Skeletal muscle tissue (tissue), 4 donors: ENCODE data around the gene P4HA1. TPM values are rescaled to one million over a fixed set of nuclear protein-coding genes. Genes with fewer than 3 reads are reported as not detected.
A peak's percentile ranks its signal among the peaks of the same experiment; 100 is the strongest.
"Not testable (repeated sequence)": the region's sequence is repeated elsewhere in the genome, so short reads cannot be mapped to it uniquely, and the experiment has no call there.

Experiments used
- H3K27ac ChIP-seq: one replicate; pipeline ENCODE4 v1.7.0; 2013; ENCODE audit warnings: mild to moderate bottlenecking, low read depth, low read length, inconsistent platforms
- H3K27me3 ChIP-seq, 3 donors: one replicate each; pipeline ENCODE4 v1.7.0; 2013; ENCODE audit warnings: low read length in 3 of 3; ENCODE audit not compliant: control insufficient read depth in 3 of 3, insufficient read depth in 3 of 3
- H3K36me3 ChIP-seq, 3 donors: one replicate each; pipeline ENCODE4 v1.7.0; 2013; ENCODE audit warnings: low read length in 3 of 3; ENCODE audit not compliant: control insufficient read depth in 3 of 3, insufficient read depth in 3 of 3
- H3K4me1 ChIP-seq, 3 donors: one replicate each; pipeline ENCODE4 v1.7.0; 2013; ENCODE audit warnings: low read length in 3 of 3, mild to moderate bottlenecking in 3 of 3; ENCODE audit not compliant: control insufficient read depth in 3 of 3, insufficient read depth in 3 of 3
- H3K4me3 ChIP-seq, 3 donors: one replicate each; pipeline ENCODE4 v1.7.0; 2013; ENCODE audit warnings: low read length in 3 of 3
- H3K9ac ChIP-seq, 3 donors: one replicate each; pipeline ENCODE4 v1.7.0; 2013; ENCODE audit warnings: low read length in 3 of 3, mild to moderate bottlenecking in 3 of 3, moderate library complexity in 2 of 3, low read depth in 1 of 3
- H3K9me3 ChIP-seq, 3 donors: one replicate each; pipeline ENCODE4 v1.7.0; 2013; ENCODE audit warnings: low read length in 3 of 3; ENCODE audit not compliant: control insufficient read depth in 3 of 3
- total RNA-seq: library from RNA; depleted of rRNA; stranded (reverse); fragments of >200 nt; gene quantifications from one replicate; pipeline ENCODE4 v1.2.3, GENCODE V29; 2014
- donor health status: Osteomylitis.

P4HA1 gene
- total RNA-seq, 1 donor from 2014 or later = 53.8 TPM

DNA sequence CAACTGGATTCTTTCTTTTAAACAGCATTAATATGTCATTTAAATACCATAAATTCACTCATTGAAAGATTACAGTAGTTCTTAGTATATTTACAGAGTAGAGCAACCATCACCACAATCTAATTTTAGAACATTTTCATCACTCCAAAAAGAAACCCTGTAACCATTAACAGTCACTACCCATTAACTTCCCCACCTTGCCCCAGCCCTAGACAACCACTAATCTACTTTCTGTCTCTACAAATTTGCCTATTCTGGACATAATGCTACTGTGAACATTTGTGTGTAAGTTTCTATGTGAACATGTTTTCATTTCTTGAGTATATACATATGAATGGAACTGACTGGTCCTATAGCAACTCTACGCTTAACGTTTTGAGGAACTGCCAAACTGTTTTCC lies 42.4 kb downstream of the P4HA1 start:
- no peaks in the 10 kb centered on the region for H3K9me3 ChIP-seq
- peaks cover 4 to 13% (median 13%) of the 10 kb centered on the region in 3 donors for H3K36me3 ChIP-seq
- H3K27ac ChIP-seq = no peak overlapping the region
- peaks cover 0 to 5% (median 3%) of the 10 kb centered on the region in 3 donors for H3K4me1 ChIP-seq
- H3K27me3 ChIP-seq = no peaks in the 10 kb centered on the region
- no peak overlapping the region for H3K4me3 ChIP-seq
- no peak overlapping the region for H3K9ac ChIP-seq

DNA sequence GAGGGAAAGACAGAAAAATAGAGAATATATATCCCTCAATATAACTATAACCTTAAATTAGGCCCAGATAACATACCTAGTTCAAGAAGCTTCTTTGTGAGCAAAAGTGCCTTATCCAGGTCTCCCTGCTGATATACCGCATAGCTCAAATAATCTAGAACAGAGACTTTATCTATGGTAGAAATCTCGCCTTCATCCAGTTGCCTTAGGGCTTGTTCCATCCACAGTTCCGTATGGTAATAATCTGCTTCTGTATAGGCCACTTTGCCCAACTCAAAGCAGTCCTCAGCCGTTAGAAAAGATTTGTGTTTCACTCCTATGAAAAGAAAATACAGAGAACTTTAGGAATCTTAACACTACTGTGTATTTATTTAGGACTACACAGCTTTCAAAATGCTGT lies 43.4 kb downstream of the P4HA1 start:
- H3K4me1 ChIP-seq = peaks cover 0 to 5% (median 3%) of the 10 kb centered on the region in 3 donors
- H3K27ac ChIP-seq = no peak overlapping the region
- no peak overlapping the region for H3K4me3 ChIP-seq
- no peaks in the 10 kb centered on the region for H3K9me3 ChIP-seq
- no peak overlapping the region for H3K9ac ChIP-seq
- H3K27me3 ChIP-seq = no peaks in the 10 kb centered on the region
- peaks cover 4 to 16% (median 12%) of the 10 kb centered on the region in 3 donors for H3K36me3 ChIP-seq

GRCh38 chr10:73044378-73045285 lies 52.0 kb downstream of the P4HA1 start:
- H3K36me3 ChIP-seq = peaks cover 4 to 25% (median 21%) of the 10 kb centered on the region in 3 donors
- no peaks in the 10 kb centered on the region for H3K27me3 ChIP-seq
- H3K4me1 ChIP-seq = peaks cover 0 to 8% (median 3%) of the 10 kb centered on the region in 3 donors
- peak overlapping the region; percentile 36 for H3K27ac ChIP-seq
- H3K4me3 ChIP-seq = no peak overlapping the region
- no peaks in the 10 kb centered on the region for H3K9me3 ChIP-seq
- H3K9ac ChIP-seq = no peak overlapping the region

- Histone ChIP-seq H3K4me1 (peaks cover 0 to 8% (median 3%) of the 10 kb centered on the region in 3 donors), H3K27me3 (no peaks in the 10 kb centered on the region), H3K9ac (no peak overlapping the region), H3K4me3 (no peak overlapping the region), H3K9me3 (no peaks in the 10 kb centered on the region), H3K36me3 (peaks cover 4 to 25% (median 18%) of the 10 kb centered on the region in 3 donors), H3K27ac (peak overlapping the region; percentile 1)
These were observed 52.8 kb downstream of the P4HA1 start for GRCh38 chr10:73043766-73044377.

GRCh38 chr10:73043319-73043718 lies 53.3 kb downstream of the P4HA1 start:
- Histone ChIP-seq H3K9me3 (no peaks in the 10 kb centered on the region), H3K27me3 (no peaks in the 10 kb centered on the region), H3K9ac (no peak overlapping the region), H3K36me3 (peaks cover 4 to 25% (median 18%) of the 10 kb centered on the region in 3 donors), H3K27ac (no peak overlapping the region), H3K4me3 (no peak overlapping the region), H3K4me1 (peaks cover 0 to 8% (median 3%) of the 10 kb centered on the region in 3 donors)

- Histone ChIP-seq H3K9ac (no peak overlapping the region), H3K9me3 (no peaks in the 10 kb centered on the region), H3K4me3 (no peak overlapping the region), H3K27ac (no peak overlapping the region), H3K4me1 (peaks cover 0 to 8% (median 3%) of the 10 kb centered on the region in 3 donors), H3K36me3 (peaks cover 4 to 25% (median 15%) of the 10 kb centered on the region in 3 donors), H3K27me3 (no peaks in the 10 kb centered on the region)
These were observed 54.5 kb downstream of the P4HA1 start for GRCh38 chr10:73042130-73042529.

- H3K36me3 ChIP-seq = peaks cover 1 to 10% (median 6%) of the 10 kb centered on the region in 3 donors
- H3K9ac ChIP-seq = no peak overlapping the region
- H3K4me3 ChIP-seq = no peak overlapping the region
- no peak overlapping the region for H3K27ac ChIP-seq
- H3K4me1 ChIP-seq = peaks cover 0 to 4% (median 3%) of the 10 kb centered on the region in 3 donors
- no peaks in the 10 kb centered on the region for H3K9me3 ChIP-seq
- no peaks in the 10 kb centered on the region for H3K27me3 ChIP-seq
These were observed 57.0 kb downstream of the P4HA1 start for GRCh38 chr10:73039635-73040034.

DNA sequence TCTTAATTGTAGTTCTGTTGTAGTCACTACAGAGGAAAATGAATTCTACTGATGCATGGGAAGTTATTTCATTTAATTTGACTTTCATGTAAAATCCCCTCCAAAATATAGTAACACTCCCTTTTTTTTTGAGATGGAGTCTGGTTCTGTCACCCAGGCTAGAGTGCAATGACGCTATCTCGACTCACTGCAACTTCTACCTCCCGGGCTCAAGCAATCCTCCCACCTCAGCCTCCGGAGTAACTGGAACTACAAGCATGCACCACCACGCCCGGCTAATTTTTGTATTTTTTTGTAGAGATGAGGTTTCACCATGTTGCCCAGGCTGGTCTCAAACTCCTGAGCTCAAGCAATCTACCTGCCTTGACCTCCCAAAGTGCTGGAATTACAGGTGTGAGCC lies 60.4 kb downstream of the P4HA1 start:
- not testable (repeated sequence) for H3K27ac ChIP-seq, H3K9me3 ChIP-seq, H3K27me3 ChIP-seq, H3K4me3 ChIP-seq, H3K4me1 ChIP-seq, H3K9ac ChIP-seq
- H3K36me3 ChIP-seq = peaks cover 0 to 16% (median 3%) of the 10 kb centered on the region in 3 donors

DNA sequence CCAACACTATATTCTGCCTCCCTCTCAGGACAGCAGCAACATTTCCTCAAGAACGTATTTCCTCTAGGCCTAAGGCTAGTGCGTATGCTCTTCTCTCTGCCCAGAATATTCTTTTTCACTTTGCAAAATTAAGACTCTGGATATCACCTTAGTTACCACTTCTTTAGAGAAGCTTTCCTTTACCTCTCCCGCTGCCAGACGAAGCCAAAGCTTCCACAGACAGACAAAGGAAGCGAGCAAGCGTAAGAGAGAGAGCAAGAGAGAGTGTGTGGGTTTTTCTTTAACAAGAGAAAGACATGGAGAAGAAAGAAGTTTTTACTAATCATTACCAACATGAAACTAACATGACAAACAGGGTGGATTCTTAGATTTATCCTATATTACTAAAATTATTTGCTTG lies 64.1 kb downstream of the P4HA1 start:
- Histone ChIP-seq H3K36me3 (peaks cover 9 to 32% (median 16%) of the 10 kb centered on the region in 3 donors), H3K27me3 (no peaks in the 10 kb centered on the region), H3K4me1 (no peaks in the 10 kb centered on the region), H3K27ac (no peak overlapping the region), H3K4me3 (no peak overlapping the region), H3K9me3 (no peaks in the 10 kb centered on the region), H3K9ac (no peak overlapping the region)

- not testable (repeated sequence) for H3K27me3 ChIP-seq, H3K9ac ChIP-seq, H3K4me3 ChIP-seq, H3K27ac ChIP-seq, H3K4me1 ChIP-seq, H3K9me3 ChIP-seq
- peaks cover 9 to 17% (median 16%) of the 10 kb centered on the region in 3 donors for H3K36me3 ChIP-seq
These were observed 70.0 kb downstream of the P4HA1 start for GRCh38 chr10:73026623-73027022.
